GM21381 (cell line): ENCODE data around the gene PLSCR1.

Source experiments
- ATAC-seq: cut with Tn5 transposase; IDR thresholded peaks from one replicate; pipeline ENCODE4 v1.9.1; 2021; ENCODE audit warnings: mild to moderate bottlenecking, moderate library complexity; ENCODE audit not compliant: unreplicated experiment

The PLSCR1 gene, protein sequence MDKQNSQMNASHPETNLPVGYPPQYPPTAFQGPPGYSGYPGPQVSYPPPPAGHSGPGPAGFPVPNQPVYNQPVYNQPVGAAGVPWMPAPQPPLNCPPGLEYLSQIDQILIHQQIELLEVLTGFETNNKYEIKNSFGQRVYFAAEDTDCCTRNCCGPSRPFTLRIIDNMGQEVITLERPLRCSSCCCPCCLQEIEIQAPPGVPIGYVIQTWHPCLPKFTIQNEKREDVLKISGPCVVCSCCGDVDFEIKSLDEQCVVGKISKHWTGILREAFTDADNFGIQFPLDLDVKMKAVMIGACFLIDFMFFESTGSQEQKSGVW

DNA sequence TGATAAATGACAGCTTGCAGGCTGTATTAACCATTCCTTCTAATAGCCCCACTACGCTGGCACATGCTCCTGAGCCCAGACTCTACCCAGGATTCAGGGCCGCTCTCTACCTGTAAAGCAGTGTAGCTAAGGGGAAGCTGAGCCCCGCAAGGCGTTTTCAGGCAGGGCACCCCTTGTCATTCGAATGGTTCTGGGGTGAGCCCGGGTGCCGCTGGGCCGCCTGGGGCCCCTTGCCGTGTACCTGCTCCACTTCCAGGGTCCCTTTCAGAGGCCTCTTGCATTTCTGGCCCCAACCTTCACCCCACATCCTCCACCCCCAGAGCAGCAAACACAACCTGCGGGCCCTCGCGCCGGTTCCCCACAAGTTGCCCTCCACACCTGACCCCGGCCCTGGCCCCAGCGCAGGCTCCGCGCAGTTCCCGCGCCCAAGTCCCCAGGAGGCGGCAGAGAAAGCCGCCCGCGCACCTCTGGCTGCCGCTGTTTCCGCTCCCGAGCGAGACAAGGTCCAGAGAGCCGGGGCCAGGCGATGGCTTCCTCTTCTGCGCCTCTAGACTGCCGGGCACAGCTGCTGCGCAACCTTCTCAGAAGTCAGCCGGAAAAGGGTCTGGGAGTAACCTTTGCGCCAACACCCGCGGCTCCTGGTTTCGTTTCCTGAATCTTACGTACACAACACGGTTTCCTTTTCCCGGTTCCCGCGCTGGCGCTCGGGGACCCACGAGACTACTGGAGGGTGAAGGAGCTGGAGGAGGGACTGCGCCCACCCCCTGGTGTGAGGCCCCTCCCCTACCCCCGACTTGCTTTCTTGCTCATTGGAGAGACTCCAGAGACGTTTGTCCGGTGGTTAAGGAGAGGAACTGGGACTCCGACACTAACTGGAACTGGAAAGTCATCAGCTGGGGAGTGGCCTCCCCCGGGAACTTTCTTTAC, at the start of gene PLSCR1:
TSS of gene PLSCR1 (minus strand) at position 606 of the 927 bp plus-strand sequence. CDS start 8,055 bp downstream, outside the sequence.
- peak; percentile 85 for ATAC-seq

DNA sequence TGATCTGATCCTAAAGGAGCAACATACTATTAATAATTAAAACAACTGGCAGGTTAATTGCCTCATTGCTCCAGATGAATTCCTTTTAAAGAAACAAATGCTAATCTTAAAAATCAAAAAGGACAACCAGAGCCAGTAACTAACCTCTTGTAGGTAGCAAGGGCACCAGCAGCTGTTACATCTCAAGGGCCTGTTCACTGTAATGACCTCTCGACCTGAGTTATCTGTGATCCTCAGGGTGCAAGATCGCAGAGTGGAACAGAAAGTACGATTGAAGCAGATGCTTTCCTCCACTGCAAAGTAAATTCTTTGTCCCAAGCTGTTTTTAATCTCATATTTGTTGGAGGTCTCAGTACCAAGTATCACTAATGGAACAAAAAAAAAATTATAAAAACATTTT, 49.4 kb upstream of the PLSCR1 start:
- no peak for ATAC-seq

DNA sequence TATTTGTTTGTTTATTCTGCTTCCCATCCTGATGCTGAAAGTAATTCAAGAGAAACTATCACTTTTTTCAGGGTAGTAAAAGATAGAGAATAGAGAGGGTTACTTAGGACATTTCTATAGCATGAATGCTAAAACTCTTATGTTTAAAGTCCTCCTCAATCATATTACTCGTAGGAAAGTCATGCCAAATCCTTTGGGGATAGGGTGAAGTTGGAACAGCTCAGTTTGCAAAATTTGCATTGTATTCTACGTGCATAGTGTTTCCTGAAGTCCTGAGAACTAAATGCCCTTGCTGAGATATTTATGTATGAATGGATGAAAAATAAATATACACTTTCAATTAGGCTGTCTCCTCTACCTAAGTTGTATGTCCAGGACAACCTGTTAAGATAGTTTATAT, 46.1 kb upstream of the PLSCR1 start:
- ATAC-seq, result no peak

DNA sequence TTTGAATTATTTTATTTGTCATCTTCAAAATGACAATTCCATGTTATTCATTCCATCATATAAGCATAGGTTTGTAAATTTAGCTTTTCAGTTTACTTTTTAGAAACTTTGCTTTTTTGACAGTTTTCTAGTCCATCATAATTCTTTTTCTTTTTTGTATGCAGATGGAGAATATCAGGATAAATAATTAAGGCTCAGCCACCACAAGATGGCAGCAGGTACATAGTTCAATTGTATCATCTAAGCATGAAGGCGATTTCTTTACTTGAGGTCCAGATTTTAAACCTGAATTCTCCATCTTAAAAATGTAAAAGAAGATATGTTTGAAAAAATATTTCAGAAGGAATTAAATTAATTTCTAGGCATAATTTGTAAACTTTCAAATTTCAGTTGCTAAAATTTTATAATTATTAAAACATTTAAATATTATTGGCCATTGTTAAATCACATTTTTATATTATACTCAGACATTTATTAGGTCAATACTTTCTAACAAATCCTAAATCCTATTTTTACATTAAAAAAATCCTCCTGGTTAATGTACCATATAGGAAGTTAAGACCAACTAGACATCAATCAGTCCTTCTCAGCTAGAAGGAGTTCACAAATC, 45.6 kb upstream of the PLSCR1 start:
- ATAC-seq, result no peak

DNA sequence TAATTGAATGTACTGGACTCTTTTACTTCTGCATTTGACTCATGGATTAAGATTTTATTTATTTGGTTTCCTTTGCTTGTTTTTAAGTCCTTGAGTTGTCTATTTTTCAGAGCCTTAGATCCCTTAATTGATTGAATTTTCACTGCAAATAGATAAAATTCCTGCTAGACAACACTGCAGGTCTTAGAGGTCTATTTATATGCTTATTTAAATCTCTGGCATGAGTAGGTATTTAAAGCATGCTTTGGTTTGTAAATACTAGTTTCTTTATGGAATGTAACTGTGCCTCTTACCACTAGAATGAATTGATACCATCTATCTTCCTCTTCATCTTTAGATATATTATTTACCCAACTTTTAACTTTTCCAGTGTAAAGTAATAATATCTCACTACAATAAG, 40.7 kb upstream of the PLSCR1 start:
- no peak for ATAC-seq

DNA sequence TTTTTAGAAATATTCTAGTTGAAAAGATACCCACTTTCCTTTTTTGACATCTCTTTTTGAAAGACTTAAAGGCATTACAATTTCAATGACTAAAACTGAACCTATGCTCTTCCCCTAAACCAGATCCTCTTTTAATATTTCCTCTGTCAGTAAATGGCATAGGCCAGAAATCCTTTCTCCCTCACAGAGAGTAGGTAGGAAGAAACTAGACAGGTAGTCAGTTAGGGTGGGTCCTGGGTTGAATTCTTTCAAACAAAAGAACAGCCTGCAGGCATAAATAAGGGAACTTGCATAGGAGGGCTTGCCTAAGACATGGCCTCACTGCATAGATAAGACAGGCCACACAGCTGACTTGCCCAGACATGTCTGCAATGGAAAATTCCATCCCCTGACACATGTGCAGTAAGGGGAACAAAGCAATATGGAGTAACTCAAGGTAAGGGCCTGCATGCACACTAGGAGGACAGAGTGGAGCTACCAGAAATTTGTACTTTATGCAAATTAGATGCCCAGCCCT, 37.6 kb upstream of the PLSCR1 start:
- ATAC-seq, result no peak

DNA sequence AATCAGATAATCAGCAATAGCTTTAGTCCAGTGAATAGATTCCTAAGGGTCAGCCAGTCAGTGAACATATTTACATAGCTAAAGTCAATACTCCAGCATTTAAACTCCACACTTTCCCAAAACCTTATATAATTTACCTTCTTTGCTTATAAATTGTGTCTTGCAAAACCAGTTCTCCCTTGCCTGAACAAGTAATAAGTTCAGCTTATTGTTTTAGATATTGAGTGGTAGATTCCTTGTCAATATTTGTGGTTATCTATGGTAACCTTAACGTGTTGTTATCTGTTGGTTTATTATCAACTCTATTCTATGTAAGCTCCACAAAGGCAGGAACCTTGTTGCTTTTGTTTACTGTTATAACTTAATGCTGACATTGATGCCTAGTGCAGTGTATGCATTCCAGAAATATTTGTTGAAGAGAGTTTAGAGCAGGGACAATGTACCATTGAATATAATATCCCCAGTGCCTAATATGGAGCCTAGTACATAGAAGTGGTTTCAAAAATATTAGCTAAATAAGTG, 36.7 kb upstream of the PLSCR1 start:
- ATAC-seq, result no peak

DNA sequence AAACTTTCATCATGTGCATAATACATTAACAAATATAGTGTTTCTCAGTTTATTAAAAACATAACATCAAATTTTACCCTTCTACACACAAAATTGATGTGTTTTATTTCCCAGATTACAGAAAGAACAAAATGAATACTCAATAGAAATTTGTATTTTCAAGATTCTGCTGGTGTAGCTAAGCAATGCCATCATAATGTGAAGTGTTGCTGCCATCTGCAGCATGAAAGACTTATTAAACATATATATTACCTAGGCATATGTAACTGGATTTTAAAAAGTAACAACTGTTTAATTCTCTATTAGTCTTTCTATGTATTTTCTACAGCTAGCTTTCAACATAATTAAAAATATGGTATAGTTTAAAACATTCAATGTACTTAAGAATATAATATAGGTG, 33.3 kb upstream of the PLSCR1 start:
- peak; percentile 62 for ATAC-seq

DNA sequence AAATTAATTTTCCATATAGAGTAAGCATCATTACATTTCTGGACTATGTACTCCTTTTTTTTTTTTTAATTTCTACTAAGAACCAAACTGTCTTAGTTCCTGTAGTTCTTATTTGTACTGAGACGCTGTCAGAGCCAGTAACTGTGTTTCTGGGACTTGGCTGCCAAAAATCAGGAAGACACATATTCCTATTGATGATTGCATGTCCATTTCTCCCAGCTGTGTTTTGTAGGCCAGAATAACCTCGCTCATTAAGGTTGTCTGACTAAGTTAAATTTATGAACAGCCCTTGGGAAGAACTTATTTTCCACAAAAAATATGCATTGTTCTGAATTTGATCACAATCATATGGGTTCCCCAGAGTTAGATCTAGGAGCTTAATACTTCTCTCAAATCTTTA, 31.2 kb upstream of the PLSCR1 start:
- no peak for ATAC-seq

DNA sequence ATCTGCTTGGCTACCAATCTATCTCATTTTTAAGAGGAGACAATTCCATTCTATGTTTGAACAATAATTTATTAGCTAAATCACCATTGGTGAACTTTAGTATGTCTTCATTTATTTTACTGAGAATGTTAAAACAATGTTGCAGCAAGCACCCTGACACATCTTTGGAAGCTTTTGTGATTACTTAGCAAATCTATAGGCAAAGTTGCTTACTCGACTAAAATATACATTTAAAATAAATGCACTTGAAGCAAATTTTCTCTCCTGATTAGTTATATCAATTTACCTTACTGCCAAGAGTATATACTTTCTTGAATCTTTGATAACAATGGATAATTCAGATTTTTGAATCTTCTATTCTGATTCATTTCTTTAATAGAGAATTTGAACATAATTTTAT, 29.8 kb upstream of the PLSCR1 start:
- no peak for ATAC-seq

DNA sequence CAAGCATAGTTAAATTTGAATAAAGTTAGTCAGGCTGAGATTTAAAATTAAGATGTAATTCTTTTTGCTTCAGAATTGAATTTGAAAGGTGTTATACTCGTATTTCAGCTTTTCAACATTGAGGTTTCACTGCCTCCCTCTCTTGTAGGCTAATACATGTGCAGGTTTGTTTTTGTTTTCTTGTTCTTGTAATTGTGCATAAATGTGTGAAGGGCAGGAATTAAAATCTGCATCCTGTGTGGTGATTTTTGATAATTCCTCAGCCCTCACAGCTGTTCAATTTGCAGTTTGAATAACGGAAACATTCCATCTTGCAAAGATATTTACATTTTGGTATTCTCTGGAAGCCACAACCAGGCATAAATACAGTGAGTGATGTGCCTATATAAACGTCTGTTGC, 24.9 kb upstream of the PLSCR1 start:
- ATAC-seq, result no peak

DNA sequence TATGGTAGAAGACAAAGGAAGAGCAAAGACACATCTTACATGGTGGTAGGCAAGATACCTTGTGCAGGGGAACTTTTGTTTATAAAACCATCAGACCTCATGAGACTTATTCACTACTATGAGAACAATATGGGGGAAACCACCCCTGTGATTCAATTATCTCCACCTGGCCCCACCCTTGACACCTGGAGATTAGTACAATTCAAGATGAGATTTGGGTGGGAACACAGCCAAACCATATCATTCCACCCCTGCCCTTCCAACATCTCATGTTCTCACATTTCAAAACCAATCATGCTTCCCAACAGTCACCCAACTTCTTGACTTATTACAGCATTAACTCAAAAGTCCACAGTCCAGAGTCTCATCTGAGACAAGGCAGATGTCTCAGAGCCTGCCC, 21.7 kb upstream of the PLSCR1 start:
- no peak for ATAC-seq

DNA sequence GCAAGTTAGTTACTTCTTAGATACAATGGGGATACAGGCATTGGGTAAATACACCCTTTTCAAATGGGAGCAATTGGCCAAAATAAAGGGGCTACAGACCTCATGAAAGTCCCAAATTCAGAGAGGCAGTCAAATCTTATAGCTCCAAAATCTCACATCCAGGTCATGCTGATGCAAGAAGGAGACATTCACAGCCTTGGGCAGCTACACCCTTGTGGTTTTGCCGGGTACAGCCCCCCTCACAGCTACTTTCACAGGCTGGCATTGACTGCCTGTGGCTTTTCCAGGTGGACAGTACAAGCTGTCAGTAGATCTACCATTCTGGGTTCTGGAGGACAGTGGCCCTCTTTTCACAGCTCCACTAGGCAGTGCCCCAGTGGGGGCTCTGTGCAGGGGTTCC, 17.5 kb upstream of the PLSCR1 start:
- no peak for ATAC-seq

DNA sequence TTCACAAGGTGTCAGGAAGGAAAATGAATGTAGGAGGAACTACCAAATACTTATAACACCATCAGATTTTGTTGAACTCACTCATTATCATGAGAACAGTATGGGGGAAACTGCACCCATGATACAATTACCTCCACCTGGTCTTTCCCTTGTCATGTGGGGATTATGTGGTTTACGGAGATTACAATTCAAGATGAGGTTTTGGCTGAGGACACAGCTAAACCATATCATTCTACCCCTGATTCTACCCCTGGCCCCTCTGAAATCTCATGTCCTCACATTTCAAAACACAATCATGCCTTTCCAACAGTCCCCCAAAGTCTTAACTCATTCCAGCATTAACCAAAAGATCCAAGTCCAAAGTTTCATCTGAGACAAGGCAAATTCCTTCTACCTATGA, 17.1 kb upstream of the PLSCR1 start:
- no peak for ATAC-seq

DNA sequence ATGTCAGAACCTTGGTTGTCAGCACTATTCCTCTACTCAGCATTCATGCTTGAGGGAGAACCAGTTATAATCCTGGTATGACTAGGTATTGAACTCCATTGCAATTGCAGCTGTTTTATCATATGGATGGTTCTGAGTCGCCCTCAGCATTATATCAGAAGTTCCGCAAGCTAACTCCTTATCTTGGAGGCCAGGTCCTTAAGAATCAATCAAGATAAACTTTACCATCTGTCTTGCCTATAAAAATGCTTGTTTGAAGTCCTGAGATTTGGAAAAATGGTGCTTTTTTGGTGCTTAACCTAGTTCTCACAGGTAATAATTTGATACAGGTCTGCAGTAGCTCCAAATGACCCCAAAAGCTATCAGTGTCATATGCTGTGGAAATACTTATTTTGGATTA, 16.3 kb upstream of the PLSCR1 start:
- ATAC-seq, result no peak

DNA sequence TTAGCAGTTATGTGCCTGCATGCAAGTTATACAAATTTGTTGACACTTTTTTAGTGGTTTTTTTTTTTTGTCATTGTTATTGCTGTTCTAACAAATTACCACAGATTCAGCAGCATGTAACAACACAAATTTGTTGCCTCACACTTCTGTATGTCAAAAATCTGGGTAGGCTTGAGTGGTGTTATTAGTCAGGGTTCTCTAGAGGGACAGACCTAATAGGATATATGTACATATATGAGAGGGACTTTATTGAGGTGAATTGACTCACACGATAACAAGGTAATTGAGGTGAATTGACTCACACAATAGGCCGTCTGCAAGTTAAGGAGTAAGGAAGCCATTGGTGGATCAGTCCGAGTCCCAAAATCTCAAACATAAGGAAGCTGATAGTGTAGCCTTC, 15.0 kb upstream of the PLSCR1 start:
- ATAC-seq, result no peak

DNA sequence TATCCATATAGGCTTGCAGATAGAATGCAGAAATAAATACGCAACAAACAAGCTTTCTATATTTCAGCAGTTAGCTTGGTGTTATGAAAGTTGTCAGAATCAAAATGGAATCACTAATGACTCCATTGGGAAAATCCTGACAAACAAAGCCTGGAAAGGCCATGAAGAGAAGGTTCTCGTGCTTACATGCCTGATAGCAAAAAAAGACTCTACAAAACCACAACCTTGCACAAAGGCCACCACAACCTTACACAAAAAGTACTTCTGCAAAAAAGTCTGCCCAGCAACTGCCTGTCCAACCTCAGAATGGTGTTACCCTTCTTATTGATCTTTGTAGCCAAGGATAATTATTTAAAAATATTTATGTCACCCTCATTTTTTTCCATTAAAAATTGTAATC, 14.4 kb upstream of the PLSCR1 start:
- ATAC-seq, result no peak

DNA sequence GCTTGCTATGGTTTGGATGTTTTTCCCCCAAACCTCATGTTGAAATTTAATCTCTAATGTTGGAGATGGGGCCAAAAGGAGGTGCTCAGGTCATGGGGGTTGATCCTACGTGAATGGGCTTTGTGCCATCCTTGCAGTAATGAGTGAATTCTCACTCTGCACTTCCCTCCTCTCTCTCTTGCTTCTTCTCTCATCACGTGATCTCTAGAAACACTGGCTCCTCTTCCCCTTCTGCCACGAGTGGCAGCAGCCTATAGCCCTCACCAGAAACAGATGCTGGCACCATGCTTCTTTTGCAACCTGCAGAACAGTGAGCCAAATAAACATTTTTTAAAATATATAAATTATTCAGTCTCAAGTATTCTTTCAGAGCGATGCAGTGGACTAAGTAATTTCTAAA, 13.3 kb upstream of the PLSCR1 start:
- ATAC-seq, result no peak

DNA sequence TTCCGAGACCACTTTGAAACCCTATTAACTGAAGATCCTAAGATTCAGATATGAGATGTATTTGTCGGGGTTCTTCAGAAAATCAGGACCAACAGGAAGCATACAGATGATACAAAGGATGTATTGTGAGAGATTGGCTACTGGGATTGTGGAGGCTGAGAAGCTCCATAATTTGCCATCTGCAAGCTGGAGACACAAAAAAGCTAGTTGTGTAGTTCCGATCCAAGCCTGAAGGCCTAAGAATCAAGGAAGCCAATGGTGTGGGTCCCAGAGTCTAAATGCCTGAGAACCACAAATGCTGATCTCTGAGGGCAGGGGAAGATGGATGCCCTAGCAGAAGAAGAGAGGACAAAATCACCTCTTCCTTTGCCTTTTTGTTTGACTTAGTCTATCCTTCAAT, 10.9 kb upstream of the PLSCR1 start:
- ATAC-seq, result no peak

DNA sequence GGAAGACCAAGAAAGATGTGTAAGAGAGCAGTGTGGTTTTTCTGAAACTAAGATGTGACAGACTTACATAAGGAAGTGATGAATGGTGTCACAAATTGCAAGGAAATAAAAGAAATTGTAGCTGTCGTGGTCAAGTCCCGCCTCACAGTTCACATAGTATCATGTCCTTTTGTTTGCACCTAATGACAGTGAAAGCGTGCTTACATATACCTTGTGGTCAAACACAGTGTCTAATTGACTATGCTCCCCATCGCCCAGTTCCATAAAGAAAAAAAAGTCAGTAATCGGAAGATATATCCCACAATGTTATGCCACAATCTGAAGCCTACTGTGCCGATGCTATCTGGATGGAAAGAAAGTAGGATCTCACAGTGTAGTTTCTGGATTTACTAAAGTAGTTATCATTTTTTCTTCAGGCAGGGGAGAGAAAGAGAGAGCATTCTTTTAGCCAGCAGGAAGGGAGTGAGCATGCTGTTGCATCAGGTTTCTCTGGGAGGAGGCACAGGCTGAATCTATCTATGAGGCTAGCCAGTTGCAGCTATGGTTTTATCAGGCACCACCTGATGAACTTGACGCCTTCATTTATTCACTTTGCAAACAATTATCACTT, 9.8 kb upstream of the PLSCR1 start:
- ATAC-seq, result no peak
